Astrocyte (in vitro differentiated cells and primary cell): ENCODE measurements around the gene ZNF468. TPM values are rescaled to one million over a fixed set of nuclear protein-coding genes. Genes with fewer than 3 reads are reported as not detected.
"Not testable (repeated sequence)": the region's sequence is repeated elsewhere in the genome, so short reads cannot be mapped to it uniquely, and the experiment has no call there.

Experiments used
- DNase-seq: peaks from one replicate; pipeline ENCODE4 v3.0.0-alpha.2; 2010; ENCODE audit warnings: low read depth
- FAIRE-seq: peaks from 2 replicates; lab custom pipeline; 2011; peaks lifted over from hg19 to GRCh38; lab: Jason Lieb, UNC
- H2AFZ ChIP-seq: 2 replicates; pipeline ENCODE4 v1.6.0; 2012; ENCODE audit warnings: low read depth, low read length, inconsistent platforms
- H3K27ac ChIP-seq: 2 replicates; pipeline ENCODE4 v1.5.1; 2011; ENCODE audit warnings: low read depth, low read length, inconsistent platforms
- H3K27me3 ChIP-seq: 2 replicates; pipeline ENCODE4 v1.6.0; 2011; ENCODE audit warnings: low read length, inconsistent platforms; ENCODE audit not compliant: insufficient read depth
- H3K36me3 ChIP-seq: 2 replicates; pipeline ENCODE4 v1.5.1; 2011; ENCODE audit warnings: low read length, inconsistent platforms; ENCODE audit not compliant: insufficient read depth
- H3K4me1 ChIP-seq: 2 replicates; pipeline ENCODE4 v1.5.1; 2011; ENCODE audit warnings: low read length, inconsistent platforms; ENCODE audit not compliant: insufficient read depth
- H3K4me2 ChIP-seq: 2 replicates; pipeline ENCODE4 v1.6.0; 2012; ENCODE audit warnings: low read length, inconsistent platforms
- H3K4me3 ChIP-seq: 2 replicates; pipeline ENCODE4 v1.5.1; 2011; ENCODE audit warnings: low read depth, mild to moderate bottlenecking, low read length, inconsistent platforms; ENCODE audit not compliant: insufficient read depth
- H3K79me2 ChIP-seq: 2 replicates; pipeline ENCODE4 v1.6.0; 2012; ENCODE audit warnings: mild to moderate bottlenecking, low read length, inconsistent platforms; ENCODE audit not compliant: insufficient read depth
- H3K9ac ChIP-seq: 2 replicates; pipeline ENCODE4 v1.6.0; 2012; ENCODE audit warnings: mild to moderate bottlenecking, low read length, inconsistent platforms
- H3K9me3 ChIP-seq: 2 replicates; pipeline ENCODE4 v1.5.1; 2012; ENCODE audit warnings: low read depth, mild to moderate bottlenecking, low read length, inconsistent platforms; ENCODE audit not compliant: insufficient read depth
- H4K20me1 ChIP-seq: 2 replicates; pipeline ENCODE4 v1.6.0; 2012; ENCODE audit warnings: low read length, inconsistent platforms; ENCODE audit not compliant: insufficient read depth
- H3K27ac Mint-ChIP-seq: one replicate; pipeline ENCODE4 v1.8.0; 2021; ENCODE audit warnings: mild to moderate bottlenecking, mixed read lengths; ENCODE audit not compliant: unreplicated experiment
- H3K27me3 Mint-ChIP-seq: one replicate; pipeline ENCODE4 v1.8.0; 2021; ENCODE audit warnings: low read depth, mixed read lengths; ENCODE audit not compliant: unreplicated experiment
- H3K36me3 Mint-ChIP-seq: one replicate; pipeline ENCODE4 v1.8.0; 2021; ENCODE audit warnings: low read depth, mixed read lengths; ENCODE audit not compliant: unreplicated experiment
- H3K4me1 Mint-ChIP-seq: one replicate; pipeline ENCODE4 v1.8.0; 2021; ENCODE audit warnings: low read depth, mixed read lengths; ENCODE audit not compliant: unreplicated experiment
- H3K4me3 Mint-ChIP-seq: one replicate; pipeline ENCODE4 v1.8.0; 2021; ENCODE audit warnings: mild to moderate bottlenecking, moderate library complexity, mixed read lengths; ENCODE audit not compliant: unreplicated experiment
- H3K9me3 Mint-ChIP-seq: one replicate; pipeline ENCODE4 v1.8.0; 2021; ENCODE audit warnings: mild to moderate bottlenecking, mixed read lengths; ENCODE audit not compliant: unreplicated experiment
- EZH2 ChIP-seq: IDR thresholded peaks from 2 replicates; pipeline ENCODE4 v1.6.1; 2012; ENCODE audit warnings: mild to moderate bottlenecking, low read length, inconsistent platforms; ENCODE audit not compliant: insufficient read depth
- total RNA-seq: library from RNA; stranded (reverse); gene quantifications from 2 replicates; pipeline ENCODE4 v1.2.1, GENCODE V29; 2021
- TF ChIP-seq, protein P1 (sequence below): IDR thresholded peaks from 2 replicates; pipeline ENCODE4 v1.5.1; 2011; ENCODE audit warnings: low read depth, mild to moderate bottlenecking, inconsistent platforms, low read length, moderate library complexity; ENCODE audit not compliant: insufficient read depth

ZNF468 gene
- total RNA-seq, 1 donor from 2014 or later = 20.0 TPM

DNA sequence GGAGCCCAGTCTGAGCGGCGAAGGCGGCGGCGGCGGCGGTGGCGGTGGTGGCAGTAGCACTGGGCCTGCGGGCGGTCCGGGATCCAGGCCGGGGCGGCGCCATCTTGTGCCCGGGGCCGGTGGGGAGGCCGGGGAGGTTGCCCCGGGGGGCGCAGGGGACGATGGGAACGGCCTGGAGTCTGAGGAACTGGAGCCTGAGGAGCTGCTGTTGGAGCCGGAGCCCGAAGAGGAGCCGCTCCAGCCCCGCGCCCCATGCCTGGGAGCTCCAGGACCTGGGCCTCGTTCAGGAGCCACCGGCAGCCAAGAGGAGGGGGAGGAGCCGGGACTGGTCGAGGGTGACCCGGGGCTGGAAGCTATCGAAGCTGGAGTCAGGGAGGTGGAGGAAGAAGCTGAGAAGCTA, 47.6 kb downstream of the ZNF468 start:
- Histone ChIP-seq H3K36me3 (no peaks in the 10 kb centered on the region), H2AFZ (no peak overlapping the region), H3K4me2 (no peak overlapping the region), H3K4me3 (no peak overlapping the region), H3K9ac (no peak overlapping the region), H3K79me2 (no peaks in the 10 kb centered on the region), H3K27me3 (no peaks in the 10 kb centered on the region), H3K27ac (no peak overlapping the region), H3K9me3 (peaks cover 16% of the 10 kb centered on the region), H4K20me1 (no peaks in the 10 kb centered on the region), H3K4me1 (no peaks in the 10 kb centered on the region)
- TF ChIP-seq, protein P1, sequence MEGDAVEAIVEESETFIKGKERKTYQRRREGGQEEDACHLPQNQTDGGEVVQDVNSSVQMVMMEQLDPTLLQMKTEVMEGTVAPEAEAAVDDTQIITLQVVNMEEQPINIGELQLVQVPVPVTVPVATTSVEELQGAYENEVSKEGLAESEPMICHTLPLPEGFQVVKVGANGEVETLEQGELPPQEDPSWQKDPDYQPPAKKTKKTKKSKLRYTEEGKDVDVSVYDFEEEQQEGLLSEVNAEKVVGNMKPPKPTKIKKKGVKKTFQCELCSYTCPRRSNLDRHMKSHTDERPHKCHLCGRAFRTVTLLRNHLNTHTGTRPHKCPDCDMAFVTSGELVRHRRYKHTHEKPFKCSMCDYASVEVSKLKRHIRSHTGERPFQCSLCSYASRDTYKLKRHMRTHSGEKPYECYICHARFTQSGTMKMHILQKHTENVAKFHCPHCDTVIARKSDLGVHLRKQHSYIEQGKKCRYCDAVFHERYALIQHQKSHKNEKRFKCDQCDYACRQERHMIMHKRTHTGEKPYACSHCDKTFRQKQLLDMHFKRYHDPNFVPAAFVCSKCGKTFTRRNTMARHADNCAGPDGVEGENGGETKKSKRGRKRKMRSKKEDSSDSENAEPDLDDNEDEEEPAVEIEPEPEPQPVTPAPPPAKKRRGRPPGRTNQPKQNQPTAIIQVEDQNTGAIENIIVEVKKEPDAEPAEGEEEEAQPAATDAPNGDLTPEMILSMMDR = no peak
- TF ChIP-seq EZH2 = no peak
- H3K4me3 Mint-ChIP-seq = no peak overlapping the region
- H3K9me3 Mint-ChIP-seq = peaks cover 37% of the 10 kb centered on the region
- H3K4me1 Mint-ChIP-seq = no peaks in the 10 kb centered on the region
- no peaks in the 10 kb centered on the region for H3K27me3 Mint-ChIP-seq
- FAIRE-seq = no peak
- no peak overlapping the region for H3K27ac Mint-ChIP-seq
- peaks cover 59% of the 10 kb centered on the region for H3K36me3 Mint-ChIP-seq
- no peak for DNase-seq

DNA sequence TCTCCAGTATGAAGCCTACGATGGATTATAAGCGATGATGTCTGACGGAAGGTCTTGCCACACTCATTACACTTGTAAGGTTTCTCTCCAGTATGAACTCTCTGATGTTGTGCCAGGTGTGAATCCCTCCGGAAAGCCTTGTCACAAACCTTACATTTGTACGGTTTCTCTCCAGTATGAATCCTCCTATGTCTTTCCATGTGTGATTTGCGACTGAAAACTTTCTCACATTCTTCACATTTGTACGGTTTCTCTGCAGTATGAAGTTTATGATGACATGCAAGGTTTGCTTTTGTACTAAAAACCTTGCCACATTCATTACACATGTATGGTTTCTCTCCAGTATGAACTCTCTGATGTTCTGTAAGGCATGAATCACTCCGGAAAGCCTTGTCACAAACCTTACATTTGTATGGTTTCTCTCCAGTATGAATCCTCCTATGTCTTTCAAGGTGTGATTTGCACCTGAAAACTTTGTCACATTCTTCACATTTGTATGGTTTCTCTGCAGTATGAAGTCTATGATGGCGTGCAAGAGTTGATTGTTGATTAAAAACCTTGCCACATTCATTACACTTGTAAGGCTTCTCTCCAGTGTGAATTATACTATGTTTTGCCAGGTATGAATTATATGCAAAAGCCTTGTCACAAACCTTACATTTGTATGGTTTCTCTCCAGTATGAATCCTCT, 57.3 kb downstream of the ZNF468 start:
- H3K4me2 ChIP-seq, H3K27ac ChIP-seq, H3K4me3 ChIP-seq, H2AFZ ChIP-seq, H3K27ac Mint-ChIP-seq, H3K4me1 ChIP-seq, H3K27me3 Mint-ChIP-seq, DNase-seq, H3K9ac ChIP-seq, H3K4me1 Mint-ChIP-seq, H3K27me3 ChIP-seq, H4K20me1 ChIP-seq, FAIRE-seq, H3K4me3 Mint-ChIP-seq, H3K79me2 ChIP-seq: not testable (repeated sequence)
- Mint-ChIP-seq H3K36me3 (peaks cover 82% of the 10 kb centered on the region), H3K9me3 (peaks cover 76% of the 10 kb centered on the region)
- Histone ChIP-seq H3K9me3 (peaks cover 60% of the 10 kb centered on the region), H3K36me3 (peaks cover 25% of the 10 kb centered on the region)

DNA sequence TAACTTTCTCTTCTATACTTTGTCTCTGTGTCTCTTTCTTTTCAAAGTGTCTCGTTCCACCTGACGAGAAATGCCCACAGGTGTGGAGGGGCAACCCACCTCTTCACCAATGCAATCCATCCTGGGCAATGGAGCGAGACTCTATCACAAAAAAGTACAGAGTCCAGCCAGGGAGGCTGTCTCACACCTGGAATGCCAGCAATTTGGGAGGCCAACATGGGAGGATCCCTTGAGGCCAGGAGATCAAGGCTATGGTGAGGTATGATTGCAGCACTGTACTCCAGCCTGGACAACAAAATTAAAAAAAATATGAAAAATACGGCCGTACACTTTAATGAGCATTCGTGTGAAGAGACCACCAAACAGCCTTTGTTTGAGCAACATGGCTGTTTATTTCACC, 68.0 kb downstream of the ZNF468 start:
- Histone ChIP-seq H3K9me3 (peaks cover 6% of the 10 kb centered on the region), H3K27me3 (no peaks in the 10 kb centered on the region), H3K79me2 (no peaks in the 10 kb centered on the region), H3K4me1 (no peaks in the 10 kb centered on the region), H2AFZ (no peak overlapping the region), H4K20me1 (no peaks in the 10 kb centered on the region), H3K4me3 (no peak overlapping the region), H3K4me2 (no peak overlapping the region), H3K9ac (no peak overlapping the region), H3K27ac (no peak overlapping the region), H3K36me3 (no peaks in the 10 kb centered on the region)
- TF ChIP-seq, protein P1 = no peak
- TF ChIP-seq EZH2 = no peak
- DNase-seq = no peak
- Mint-ChIP-seq H3K27me3 (peaks cover 2% of the 10 kb centered on the region), H3K36me3 (peaks cover 12% of the 10 kb centered on the region), H3K4me1 (no peaks in the 10 kb centered on the region), H3K9me3 (peaks cover 42% of the 10 kb centered on the region), H3K27ac (no peak overlapping the region), H3K4me3 (no peak overlapping the region)
- FAIRE-seq = no peak

Other genes with a start within 250 kb of the ZNF468 start
- gene ZNF83, start 219.3 kb downstream of the ZNF468 start, total RNA-seq = 27.6 and 35.4 TPM in 2 replicates
- 18.8 and 21.1 TPM in 2 replicates for gene ZNF611, start 122.6 kb downstream of the ZNF468 start, total RNA-seq
- gene ZNF600, start 70.8 kb downstream of the ZNF468 start, total RNA-seq = 5.6 and 6.4 TPM in 2 replicates
- gene ZNF28, start 36.0 kb downstream of the ZNF468 start, total RNA-seq = 15.6 and 19.6 TPM in 2 replicates
- gene ZNF320, start 40.0 kb upstream of the ZNF468 start, total RNA-seq = 28.0 and 31.6 TPM in 2 replicates
- 7.7 and 7.9 TPM in 2 replicates for gene ZNF888, start 65.8 kb upstream of the ZNF468 start, total RNA-seq
- 10.3 and 12.2 TPM in 2 replicates for gene ZNF816, start 105.3 kb upstream of the ZNF468 start, total RNA-seq
- gene ERVV-1, start 156.3 kb upstream of the ZNF468 start, total RNA-seq = not detected in 2 replicates
- 0.17 TPM in 1 of 2 replicates, not detected in the other for gene ERVV-2, start 187.1 kb upstream of the ZNF468 start, total RNA-seq
- 30.2 and 31.3 TPM in 2 replicates for gene ZNF160, start 245.8 kb upstream of the ZNF468 start, total RNA-seq